Measurements from ENCODE around the gene ANO2.
"Not testable (repeated sequence)": the region's sequence is repeated elsewhere in the genome, so short reads cannot be mapped to it uniquely, and the experiment has no call there.

The ANO2 gene

GRCh38 chr12:5690240-5690639 is 254.8 kb downstream of the ANO2 start:
- TF ChIP-seq, protein P1, sequence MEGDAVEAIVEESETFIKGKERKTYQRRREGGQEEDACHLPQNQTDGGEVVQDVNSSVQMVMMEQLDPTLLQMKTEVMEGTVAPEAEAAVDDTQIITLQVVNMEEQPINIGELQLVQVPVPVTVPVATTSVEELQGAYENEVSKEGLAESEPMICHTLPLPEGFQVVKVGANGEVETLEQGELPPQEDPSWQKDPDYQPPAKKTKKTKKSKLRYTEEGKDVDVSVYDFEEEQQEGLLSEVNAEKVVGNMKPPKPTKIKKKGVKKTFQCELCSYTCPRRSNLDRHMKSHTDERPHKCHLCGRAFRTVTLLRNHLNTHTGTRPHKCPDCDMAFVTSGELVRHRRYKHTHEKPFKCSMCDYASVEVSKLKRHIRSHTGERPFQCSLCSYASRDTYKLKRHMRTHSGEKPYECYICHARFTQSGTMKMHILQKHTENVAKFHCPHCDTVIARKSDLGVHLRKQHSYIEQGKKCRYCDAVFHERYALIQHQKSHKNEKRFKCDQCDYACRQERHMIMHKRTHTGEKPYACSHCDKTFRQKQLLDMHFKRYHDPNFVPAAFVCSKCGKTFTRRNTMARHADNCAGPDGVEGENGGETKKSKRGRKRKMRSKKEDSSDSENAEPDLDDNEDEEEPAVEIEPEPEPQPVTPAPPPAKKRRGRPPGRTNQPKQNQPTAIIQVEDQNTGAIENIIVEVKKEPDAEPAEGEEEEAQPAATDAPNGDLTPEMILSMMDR (IDR thresholded peaks at IDR 0.05; ENCODE audit: low read depth, low read length, missing control alignments) = no peak
- in situ Hi-C loops (cut with HindIII; ENCODE audit: low sequenced_read_pairs) = no loop called here
- no peak for DNase-seq (ENCODE audit: low read depth)
- H3K4me3 ChIP-seq (ENCODE audit: low read depth, low read length) = no peak overlapping the region

DNA sequence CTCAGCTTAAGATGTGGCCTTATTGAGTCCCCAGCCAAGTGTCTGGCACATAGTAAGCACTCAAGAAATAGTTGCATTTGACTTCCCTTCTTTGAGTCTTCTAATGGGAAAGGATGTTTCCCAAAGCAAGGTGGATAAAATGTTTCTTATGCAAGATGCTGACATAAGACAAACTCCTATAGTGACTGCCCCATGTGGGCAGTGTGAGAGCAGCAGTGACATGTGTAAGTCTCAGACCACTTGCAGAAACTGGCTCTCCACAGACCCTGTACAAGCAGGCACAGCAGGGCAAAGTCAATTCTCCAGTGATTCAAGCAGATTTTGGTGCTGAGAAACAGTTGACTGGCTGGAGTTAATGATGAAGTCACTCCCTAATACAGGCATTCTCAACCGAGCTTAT is 255.3 kb downstream of the ANO2 start:
- in situ Hi-C loops (cut with HindIII; ENCODE audit: low sequenced_read_pairs) = no loop called here
- TF ChIP-seq, protein P1 (IDR thresholded peaks at IDR 0.05; ENCODE audit: low read depth, low read length, missing control alignments) = no peak
- H3K4me3 ChIP-seq (ENCODE audit: low read depth, low read length) = no peak overlapping the region
- no peak for DNase-seq (ENCODE audit: low read depth)

- in situ Hi-C loops (cut with HindIII; ENCODE audit: low sequenced_read_pairs) = no loop called here
- TF ChIP-seq, protein P1 (IDR thresholded peaks at IDR 0.05; ENCODE audit: low read depth, low read length, missing control alignments) = no peak
- no peak overlapping the region for H3K4me3 ChIP-seq (ENCODE audit: low read depth, low read length)
- no peak for DNase-seq (ENCODE audit: low read depth)
These were observed 256.8 kb downstream of the ANO2 start for GRCh38 chr12:5688226-5688625.

GRCh38 chr12:5685935-5686334 is 259.1 kb downstream of the ANO2 start:
- TF ChIP-seq, protein P1 (IDR thresholded peaks at IDR 0.05; ENCODE audit: low read depth, low read length, missing control alignments) = no peak
- in situ Hi-C loops (cut with HindIII; ENCODE audit: low sequenced_read_pairs) = no loop called here
- no peak overlapping the region for H3K4me3 ChIP-seq (ENCODE audit: low read depth, low read length)
- DNase-seq (ENCODE audit: low read depth) = no peak

DNA sequence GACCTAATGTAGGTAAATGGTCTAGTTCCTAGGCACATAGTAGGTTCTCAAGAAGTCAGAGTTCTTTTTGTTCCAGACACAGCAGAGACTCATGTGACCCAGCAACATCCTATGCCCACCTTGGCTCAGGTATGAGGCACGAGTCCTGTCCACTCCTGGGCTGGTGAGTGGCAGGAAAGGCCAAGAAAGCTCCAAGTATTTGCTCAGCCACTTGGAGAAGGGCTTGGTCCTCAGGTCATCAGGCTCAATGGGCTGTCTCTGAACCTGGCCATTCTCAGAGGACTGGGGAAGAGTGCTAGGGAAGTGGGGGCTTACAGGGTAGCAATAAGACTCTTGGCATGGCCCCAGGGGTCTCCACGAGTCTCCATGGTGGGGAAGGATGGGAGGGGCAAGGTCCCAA is 260.1 kb downstream of the ANO2 start:
- in situ Hi-C loops (cut with HindIII; ENCODE audit: low sequenced_read_pairs) = no loop called here
- TF ChIP-seq, protein P1 (IDR thresholded peaks at IDR 0.05; ENCODE audit: low read depth, low read length, missing control alignments) = no peak

DNA sequence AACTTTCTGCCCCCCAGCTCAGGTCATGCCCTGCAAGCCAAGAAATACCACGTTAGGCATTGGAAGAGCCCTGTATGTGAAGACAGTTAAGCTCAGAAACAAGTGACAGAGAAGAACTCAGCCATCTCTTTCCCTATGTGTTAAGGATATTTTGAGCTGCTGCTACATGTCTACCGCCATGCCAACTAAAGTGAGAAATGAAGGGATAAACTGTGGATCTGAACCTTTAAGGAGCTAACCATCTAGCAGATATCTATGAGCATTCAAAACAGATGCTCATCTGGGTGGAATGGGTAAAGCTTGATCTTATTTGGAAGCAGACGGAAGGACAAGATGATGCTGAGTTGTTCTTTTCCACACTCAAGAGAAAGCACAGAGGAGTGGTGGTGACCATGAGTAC is 262.5 kb downstream of the ANO2 start:
- no peak for DNase-seq (ENCODE audit: low read depth)
- no peak overlapping the region for H3K4me3 ChIP-seq (ENCODE audit: low read depth, low read length)
- in situ Hi-C loops (cut with HindIII; ENCODE audit: low sequenced_read_pairs) = no loop called here
- TF ChIP-seq, protein P1 (IDR thresholded peaks at IDR 0.05; ENCODE audit: low read depth, low read length, missing control alignments) = no peak

More for the DNA sequence above, 260.1 kb downstream of the ANO2 start:
- no peak overlapping the region for H3K4me3 ChIP-seq (ENCODE audit: low read depth, low read length)
- no peak for DNase-seq (ENCODE audit: low read depth)

DNA sequence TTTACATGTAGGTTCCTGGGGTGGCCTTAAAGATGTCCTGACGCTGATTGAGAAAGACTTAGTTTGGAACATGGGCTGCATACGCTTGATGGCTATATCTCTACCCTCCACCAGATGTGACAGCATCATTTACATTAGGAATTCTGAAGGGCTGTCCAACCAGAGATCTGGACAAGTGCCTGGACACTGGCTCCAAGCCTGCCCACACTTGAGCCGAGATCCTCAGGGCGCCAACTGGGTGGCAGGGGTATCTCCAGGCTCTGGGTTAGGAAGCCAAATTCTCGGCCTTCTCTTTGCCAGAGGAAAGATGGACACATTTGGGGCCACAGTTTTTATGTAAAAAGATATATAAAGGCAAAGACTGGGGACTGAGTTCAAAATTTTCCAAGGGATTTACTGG is 266.9 kb downstream of the ANO2 start:
- H3K4me3 ChIP-seq (ENCODE audit: low read depth, low read length) = no peak overlapping the region
- DNase-seq (ENCODE audit: low read depth) = no peak
- TF ChIP-seq, protein P1 (IDR thresholded peaks at IDR 0.05; ENCODE audit: low read depth, low read length, missing control alignments) = no peak
- in situ Hi-C loops (cut with HindIII; ENCODE audit: low sequenced_read_pairs) = no loop called here

DNA sequence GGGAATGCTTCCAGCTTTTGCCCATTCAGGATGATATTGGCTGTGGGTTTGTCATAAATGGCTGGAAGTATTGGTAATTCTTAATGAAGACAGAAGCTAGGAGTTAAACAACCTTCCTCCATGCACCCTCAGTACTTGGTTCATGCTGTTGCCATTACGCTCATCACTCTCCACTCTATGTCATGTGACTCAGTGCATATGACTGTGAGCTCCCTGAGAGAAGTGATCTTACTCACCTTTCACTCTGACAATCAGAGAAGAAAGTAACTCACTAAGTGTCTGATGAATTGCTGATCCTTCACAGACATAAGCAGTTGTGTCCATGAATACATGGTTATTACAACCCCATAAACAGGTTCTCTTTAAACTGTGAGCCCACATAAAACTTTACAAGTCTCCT is 275.4 kb downstream of the ANO2 start:
- DNase-seq (ENCODE audit: low read depth); H3K4me3 ChIP-seq (ENCODE audit: low read depth, low read length); in situ Hi-C loops (cut with HindIII; ENCODE audit: low sequenced_read_pairs): not testable (repeated sequence)

All from astrocyte of the cerebellum (primary cell).